Stimulated activated CD8-positive, alpha-beta memory T cell treated with anti-CD3 and anti-CD28 coated beads, Interleukin-15, amount 100 ng/mL, for 1 hour (primary cell): ENCODE measurements around the gene TRAPPC3.
"Not testable (repeated sequence)": the region's sequence is repeated elsewhere in the genome, so short reads cannot be mapped to it uniquely, and the experiment has no call there.

ENCODE experiments used
- DNase-seq: peaks from one replicate; pipeline ENCODE4 v3.0.0-alpha.2; 2020; ENCODE audit warnings: low read depth

TRAPPC3 gene

DNA sequence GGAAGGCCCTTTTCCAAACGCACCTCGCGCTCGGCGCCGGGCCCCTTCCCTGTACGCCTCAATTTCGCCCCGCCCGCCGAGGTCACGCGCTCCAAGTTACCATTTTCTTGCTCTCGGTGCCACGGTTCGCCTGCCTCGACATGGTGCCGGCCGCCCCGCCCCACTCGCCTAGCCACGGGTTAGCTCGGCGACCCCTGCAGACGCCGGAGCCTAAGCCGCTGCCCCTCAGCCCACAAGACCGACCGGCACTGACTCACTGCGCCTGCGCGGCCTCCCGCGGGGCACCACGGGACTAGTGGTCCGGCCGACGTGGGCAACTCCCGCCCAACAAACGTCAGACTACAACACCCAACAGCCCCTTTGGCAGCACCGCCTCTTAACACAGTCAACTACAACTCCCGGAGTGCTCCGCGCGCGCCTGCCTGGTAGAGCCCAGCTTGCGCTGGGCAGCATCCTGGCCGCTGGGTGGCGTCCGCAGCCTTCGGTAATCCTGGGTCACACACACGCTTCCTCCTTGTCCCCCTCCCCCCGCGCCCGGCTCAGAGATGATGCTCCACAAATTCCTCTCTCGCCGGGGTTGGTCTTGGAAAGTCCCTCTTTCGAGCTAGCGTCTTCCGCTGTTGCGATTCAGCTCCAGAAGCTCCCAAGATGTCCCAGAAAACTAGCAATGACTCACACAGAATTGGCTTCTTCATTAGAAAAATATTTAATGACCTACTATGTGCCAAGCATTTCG, at the start of gene TRAPPC3:
Gene TRAPPC3 (minus strand): TSS at position 250 of the 736 bp plus-strand sequence. CDS start 108 bp downstream, at position 142.
- DNase-seq, result peak; percentile 99

DNA sequence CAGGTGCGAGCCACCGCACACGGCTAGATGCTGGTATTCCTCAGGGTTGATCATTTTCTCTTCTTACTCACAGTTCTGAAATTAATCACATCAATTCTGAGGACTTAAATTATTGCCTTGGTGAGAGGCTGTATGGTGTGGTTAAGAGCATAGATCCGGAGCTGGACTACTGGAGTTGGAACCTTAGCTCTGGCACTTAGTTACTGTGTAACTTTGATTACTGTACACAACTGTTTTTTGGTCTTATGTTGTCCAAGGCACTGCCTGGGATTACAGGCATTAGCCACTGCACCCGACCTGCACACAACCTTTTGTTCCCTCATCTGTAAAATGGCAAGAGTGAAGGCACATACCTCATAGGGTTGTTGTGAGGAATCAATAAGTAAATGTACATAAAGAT, 49.4 kb upstream of the TRAPPC3 start:
- no peak for DNase-seq

DNA sequence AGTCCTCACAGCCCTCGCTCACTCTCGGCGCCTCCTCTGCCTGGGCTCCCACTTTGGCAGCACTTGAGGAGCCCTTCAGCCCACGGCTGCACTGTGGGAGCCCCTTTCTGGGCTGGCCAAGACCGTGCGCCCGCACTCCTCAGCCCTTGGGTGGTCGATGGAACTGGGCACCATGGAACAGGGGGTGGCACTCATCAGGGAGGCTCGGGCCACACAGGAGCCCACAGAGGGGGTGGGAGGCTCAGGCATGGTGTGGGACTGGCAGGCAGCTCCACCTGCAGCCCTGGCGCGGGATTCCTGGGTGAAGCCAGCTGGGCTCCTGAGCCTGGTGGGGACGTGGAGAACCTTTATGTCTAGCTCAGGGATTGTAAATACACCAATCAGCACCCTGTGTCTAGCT, 47.5 kb upstream of the TRAPPC3 start:
- DNase-seq, result not testable (repeated sequence)

DNA sequence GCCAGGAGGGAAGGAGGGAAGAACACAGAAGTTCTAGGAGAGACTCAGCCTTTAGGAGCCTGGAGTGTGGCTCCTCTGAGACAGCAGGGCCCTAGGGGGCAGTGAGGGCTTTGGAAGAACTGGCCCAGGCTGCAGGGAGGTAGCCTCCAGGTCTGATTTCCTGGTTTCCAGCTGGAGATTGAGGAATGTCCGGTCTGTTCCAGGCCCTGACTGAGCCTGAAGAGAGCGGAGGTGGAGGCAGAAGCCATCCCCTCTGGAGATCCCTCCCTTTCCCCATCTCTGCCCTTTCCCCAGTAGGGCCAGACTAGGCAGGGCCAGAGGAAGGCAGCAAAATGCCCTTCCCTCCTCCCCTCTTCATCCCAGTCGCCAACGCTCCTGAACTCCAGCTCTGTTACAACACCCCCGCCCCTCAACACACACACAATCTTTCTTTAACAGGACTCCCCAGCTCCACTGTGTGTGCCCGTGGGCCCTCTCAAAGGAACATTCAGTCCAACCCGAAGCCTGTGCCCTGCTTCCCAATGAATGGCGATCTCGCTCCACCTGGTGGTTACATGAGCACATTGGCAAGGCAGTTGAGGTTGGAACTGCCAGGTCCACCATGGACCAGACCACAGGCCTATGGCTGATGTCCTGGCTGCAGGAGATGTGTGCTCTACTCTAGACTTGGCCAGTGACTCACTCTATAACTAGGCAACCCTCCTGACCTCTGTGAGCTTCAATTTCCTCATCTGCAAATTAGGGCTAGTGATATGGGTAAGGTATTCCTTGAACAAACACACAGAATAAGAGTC, 38.7 kb upstream of the TRAPPC3 start:
- DNase-seq, result peak; percentile 64

DNA sequence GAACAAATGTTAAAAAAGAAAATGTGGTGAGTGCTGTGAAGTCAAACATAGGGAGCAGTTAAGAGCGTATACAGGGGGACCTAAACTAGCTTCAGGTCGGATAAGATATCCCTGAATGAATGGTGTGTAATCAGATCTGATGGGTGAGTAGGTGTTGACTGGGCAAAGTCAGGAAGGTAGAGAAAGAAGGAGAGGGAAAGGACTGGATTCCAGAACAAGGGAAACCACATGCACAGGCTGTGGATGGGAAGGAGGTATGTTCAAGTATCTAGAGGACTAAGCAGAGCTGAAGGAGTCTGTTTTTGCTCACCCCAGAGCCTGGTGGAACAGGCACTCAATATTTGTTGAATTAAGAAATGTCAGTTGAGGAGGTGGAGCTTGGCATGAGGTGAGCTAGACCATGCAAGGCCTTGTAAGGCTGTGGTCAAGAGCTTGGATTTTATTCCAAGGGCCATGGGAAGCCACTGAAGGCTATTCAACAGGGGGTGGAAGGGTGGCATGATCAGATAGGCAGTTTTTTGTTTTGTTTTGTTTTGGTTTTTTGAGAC, 34.1 kb upstream of the TRAPPC3 start:
- no peak for DNase-seq

DNA sequence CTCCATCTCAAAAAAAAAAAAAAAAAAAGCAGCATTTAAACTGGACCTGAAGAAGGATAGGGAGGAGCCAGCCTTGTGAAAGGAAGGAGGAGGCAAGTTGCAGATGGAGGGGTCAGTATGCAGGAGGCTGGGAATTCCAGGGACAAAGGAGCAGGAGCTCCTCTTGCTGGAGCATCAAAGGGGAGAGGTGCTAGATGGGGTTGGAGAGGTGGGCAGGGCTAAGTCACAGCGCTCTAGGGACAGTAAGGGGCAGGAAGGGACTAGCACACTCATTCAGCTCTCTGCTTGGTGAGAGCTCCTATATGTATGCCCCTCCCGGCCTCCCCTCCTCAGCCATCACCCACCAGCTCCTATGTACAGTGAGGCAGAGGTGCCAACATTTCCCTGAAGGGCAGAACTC, 33.4 kb upstream of the TRAPPC3 start:
- no peak for DNase-seq

DNA sequence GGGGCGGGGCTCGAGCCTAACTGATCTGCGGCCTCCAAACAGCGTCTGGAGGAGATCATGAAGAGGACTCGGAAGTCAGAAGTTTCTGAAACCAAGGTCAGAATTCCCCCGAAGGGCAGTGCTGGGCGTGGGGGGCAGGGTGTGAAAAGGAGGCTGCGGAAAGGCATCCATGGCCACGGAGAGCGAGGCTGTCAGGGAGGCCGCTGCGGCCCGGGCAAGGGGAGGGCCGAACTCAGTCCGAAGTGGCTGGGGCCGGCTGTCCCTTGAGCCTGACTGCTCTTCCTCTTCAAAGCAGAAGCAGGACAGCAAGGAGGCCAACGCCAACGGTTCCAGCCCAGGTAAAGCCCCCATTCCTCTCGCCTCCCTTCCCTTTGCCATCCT, 29.9 kb upstream of the TRAPPC3 start:
- no peak for DNase-seq

DNA sequence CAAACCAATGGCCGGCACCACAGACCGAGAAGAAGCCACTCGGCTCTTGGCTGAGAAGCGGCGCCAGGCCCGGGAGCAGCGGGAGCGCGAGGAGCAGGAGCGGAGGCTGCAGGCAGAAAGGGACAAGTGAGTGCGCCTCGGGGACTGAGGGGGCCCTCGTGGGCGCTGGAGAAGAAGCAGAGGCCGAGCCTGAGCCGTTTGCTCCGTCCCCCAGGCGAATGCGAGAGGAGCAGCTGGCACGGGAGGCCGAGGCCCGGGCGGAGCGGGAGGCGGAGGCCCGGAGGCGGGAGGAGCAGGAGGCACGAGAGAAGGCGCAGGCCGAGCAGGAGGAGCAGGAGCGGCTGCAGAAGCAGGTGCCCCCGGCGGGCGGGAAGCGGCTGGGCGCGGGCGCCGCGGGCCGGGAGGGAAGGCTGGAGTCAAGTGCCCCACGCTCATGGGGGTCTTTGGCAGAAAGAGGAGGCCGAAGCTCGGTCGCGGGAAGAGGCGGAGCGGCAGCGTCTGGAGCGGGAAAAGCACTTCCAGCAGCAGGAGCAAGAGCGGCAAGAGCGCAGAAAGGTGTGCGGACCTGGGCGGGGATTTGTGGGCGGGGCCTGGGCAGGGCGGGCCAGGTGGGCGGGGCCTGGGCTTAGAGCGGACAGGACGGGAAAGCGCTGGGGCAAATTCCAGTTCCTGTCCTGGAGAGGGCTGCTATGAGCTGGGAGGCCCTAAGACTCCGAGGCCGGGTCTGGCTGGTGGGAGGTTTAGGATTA, 29.4 kb upstream of the TRAPPC3 start:
- no peak for DNase-seq

DNA sequence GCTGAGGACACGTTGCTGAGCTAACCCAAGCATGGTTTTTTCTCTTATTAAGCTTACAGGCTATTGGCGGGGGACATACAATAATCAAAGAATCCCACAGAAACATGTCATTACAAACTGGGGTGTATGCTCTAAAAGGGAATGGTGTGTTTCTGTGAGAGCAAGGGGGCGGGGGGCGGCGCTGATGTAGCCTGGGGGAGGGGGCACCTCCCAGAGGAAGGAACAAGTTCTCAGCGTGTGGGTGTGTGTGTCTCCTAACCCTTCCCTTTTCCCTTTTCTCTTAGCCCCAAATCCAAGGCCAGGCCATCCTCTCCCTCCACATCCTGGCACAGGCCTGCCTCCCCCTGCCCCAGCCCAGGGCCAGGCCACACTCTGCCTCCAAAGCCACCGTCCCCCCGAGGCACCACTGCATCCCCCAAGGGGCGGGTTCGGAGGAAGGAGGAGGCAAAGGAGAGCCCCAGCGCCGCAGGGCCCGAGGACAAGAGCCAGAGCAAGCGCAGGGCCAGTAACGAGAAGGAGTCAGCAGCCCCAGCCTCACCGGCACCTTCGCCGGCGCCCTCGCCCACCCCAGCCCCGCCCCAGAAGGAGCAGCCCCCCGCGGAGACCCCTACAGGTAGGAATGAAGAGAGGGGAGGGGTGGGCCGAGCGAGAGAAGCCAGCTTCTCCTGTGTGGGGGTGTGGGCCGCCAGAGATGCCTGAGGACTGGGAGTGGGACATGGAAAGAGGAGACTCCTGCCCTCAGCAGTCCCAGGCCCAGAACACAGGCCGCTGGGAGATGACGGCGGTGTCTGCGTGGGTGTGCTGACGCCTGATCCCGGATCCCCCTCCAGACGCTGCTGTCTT, 28.5 kb upstream of the TRAPPC3 start:
- DNase-seq, result no peak

DNA sequence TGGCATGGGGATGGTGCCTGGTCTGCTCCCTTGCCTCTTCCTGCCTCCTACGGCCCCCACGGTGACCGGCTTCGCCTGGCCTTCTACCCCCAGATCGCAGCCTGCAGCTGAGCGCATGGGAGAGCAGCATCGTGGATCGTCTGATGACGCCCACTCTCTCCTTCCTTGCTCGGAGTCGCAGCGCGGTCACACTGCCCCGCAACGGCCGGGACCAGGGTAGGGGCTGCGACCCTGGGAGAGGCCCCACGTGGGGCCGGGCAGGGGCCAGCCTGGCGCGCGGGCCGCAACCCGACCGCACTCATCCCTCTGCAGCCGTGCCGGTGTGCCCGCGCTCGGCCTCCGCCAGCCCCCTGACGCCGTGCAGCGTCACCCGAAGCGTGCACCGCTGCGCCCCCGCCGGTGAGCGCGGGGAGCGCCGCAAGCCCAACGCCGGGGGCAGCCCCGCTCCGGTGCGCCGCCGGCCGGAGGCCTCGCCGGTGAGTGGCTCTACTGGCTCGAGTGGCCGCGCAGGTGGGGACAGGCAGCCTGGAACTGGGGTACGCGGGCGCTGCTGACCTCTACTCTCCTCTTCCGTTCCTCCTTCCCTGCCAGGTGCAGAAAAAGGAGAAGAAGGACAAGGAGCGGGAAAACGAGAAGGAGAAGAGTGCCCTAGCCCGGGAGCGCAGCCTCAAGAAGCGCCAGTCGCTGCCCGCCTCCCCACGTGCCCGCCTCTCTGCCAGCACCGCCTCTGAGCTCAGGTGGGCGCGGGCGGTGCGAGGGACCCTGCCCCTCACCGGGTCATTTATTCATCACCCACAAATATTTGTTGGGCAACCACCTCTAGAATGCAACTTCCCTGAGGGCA, 27.0 kb upstream of the TRAPPC3 start:
- no peak for DNase-seq

DNA sequence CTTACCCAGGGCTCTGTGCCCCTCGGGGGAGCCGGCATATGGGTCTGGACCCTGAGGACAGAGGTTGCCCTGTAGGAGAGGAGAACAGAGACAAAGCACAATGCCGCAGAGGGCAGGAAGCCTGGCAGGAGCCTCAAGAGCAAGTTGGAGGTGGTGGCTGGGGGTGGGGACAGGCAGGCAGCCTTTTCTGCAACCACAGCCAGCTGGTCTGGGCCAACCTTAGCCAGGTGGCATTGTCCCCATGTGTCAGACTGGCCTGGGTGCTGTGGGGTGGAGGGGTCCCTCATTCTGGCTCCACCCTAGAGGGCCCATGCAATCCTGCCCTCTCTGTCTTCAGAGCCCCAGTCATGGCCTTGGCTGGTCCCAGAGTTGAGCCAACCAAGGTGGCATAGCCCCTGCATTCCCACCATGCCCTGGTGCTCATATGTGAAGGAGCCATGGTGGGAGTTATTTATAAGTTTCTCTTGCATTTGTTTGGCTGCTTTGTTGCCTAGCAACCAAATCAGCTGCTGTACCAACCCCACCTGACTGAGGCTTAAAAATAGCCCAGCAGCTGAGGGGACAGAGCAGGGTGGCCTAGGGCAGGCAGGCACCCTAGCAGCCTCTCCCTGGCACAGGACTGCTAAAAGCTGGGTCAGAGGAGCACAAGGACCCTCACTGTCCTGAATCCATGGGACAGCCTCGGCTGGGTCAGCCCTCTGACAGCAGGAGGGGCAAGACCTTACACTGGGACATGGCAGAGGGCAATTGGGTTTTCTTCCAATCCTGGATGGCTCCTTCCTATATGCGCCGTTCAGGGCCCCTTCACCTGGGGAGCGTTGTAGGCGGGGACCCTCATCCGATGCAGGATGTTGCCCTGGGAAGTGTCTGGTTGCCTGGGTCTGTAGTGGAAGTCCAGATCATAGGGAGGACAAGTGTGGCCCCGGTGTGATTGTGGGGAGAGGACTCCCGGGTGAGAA, 26.1 kb upstream of the TRAPPC3 start:
- no peak for DNase-seq

DNA sequence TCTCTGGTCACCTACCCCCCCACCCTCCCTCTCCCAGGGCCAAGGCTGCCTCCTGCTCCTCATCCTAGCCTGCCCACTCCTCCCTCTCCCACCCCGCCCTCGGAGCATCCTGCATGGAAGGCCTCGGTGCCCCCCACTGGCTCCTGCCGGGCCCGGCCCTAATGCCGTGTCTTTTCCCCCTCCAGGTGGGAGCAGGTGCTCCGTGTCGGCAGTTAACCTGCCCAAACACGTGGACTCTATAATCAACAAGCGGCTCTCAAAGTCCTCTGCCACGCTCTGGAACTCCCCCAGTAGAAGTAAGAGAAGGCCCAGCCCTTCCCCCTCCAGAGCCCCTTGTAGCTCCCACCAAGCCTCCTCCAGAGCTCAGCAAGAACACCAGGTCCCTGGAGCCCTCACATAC, 25.4 kb upstream of the TRAPPC3 start:
- no peak for DNase-seq

DNA sequence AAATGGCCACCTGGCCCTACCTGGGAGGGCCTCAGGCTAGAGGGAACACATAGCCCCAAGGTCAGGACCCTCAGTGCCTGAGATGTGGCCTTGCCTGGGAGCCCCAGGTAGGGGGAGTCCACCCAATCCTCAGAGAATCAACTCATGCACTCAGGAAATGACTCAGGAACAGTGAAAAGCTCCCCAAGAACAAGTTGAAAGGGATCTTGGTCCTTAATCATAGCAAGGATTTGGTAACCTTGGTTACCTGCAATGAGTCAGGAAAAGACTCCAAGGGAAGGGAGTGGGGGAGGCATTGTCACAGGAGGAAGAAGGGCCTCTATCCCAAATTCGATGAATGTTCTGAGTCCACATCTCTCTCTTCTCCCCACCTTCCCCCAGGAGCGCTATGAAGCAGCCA, 23.7 kb upstream of the TRAPPC3 start:
- no peak for DNase-seq

DNA sequence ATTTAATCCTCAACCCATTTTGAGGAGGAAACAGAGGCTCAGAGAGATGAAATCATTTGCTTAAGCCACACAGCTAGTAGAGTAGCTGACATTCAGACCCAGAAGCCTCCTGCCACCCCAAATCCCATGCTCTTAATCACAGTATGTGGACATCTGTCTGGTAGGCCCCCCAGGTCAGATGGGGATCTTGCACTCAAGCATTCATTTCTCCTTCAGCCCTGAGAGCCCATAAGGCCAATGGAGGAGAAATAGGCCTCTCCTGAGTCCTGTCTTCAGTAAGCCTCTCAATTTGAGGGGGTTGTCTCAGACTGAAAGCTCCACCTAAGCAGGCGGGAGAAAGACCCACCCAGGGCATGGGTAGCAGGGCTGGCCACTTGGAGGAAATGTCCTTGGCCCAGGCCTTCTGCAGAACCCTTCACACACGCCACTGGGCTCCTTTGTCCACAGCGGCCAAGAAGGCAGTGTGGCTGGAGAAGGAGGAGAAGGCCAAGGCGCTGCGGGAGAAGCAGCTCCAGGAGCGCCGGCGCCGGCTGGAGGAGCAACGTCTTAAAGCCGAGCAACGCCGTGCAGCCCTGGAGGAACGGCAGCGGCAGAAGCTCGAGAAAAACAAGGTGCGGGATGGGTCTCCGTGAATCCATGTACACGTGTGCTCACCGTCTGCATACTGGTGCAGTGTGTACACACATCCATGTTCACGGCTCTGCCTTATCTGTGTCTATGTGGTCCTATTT, 22.9 kb upstream of the TRAPPC3 start:
- no peak for DNase-seq

DNA sequence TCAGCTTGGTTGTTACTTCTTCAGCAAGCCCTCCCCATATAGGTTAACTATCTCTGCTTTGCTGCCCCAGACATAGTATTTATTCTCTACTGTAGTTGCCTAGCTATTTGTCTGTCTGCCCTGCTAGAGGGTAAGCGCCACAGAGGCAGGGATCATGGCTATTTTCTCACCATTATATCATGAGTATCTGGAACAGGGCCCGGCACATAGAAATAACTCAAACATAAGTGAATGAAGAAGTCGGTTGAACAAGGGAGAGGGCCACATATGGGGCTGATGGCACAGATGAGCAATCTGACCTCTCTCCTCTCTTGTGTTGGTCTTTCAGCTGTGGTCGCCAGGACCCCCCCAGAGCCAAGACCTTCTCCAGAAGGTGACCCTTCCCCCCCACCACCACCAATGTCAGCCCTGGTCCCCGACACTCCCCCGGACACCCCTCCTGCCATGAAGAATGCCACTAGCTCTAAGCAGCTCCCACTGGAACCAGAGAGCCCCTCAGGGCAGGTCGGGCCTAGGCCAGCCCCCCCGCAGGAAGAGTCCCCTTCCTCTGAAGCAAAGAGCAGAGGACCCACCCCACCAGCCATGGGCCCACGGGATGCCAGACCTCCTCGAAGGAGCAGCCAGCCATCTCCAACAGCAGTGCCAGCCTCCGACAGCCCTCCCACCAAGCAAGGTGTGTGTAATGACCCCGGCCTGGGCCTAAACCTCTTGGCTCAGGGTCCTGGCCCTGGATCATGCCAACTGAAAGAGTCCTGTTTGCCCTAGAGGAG, 21.5 kb upstream of the TRAPPC3 start:
- DNase-seq, result no peak

DNA sequence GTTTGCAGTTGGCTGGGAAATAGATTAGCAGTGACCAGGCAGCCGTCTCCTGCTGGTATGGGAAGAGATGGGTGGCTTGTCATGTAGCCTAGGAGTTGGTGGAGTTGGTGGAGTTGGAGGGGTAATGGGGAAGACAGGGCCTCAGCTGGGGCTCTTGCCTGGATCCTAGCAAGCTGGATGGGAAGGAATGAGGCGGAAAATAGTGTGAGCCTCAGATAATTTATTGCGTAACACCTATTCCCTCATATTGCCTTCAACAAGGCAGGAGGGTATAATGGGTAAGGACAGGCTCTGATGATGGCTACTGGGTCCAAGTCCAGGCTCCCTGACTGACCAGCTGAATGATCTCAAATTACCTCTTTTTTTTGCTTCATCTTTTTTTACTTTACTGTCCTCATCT, 19.2 kb upstream of the TRAPPC3 start:
- no peak for DNase-seq

DNA sequence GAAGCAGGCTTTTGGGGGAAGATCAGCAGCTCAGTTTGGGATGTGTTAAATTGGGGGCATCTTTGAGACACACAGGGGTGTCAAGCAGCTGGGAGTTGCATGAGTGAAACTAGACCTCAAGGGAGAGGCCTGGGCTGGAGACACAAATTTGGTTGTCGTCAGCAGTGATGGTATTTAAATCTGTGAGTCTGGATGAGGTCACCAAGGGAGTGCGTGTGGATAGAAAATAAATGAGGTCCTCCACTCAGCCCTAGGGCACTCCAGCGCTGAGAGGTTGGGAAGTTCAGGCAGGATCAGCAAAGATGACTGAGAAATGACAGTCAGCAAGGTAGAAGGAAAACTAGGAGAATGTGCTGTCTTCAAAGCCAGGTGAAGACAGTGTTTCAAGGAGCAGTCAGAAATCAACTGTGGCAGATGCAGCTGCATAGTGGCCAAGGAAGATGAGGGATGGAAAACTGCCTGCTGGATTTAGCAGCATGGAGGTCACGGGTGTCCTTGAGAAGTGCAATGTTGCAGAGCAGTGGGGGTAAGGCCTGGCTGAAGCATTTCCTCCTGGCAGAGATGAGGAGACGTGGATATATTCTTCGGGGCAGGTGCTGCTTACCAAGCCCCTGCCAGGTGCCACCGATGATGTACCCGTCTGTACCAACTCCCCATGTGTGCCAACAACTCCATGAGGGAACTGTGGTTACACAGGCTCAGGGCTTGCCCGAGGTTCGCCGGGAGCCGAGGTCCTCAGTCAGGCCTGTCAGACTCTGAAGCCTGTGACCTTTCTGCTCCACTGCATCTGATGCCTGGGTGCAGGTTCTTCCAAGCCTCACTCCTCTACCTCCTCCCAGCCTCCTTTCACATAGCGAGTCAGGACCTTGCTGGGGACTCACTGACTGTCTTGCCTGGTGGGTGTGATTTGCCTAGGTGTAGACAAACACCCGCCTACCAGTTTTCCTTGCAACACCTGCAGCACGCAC, 17.9 kb upstream of the TRAPPC3 start:
- DNase-seq, result no peak
